HepG2 (cell line): ENCODE results near the gene MC1R. TPM values are rescaled to one million over a fixed set of nuclear protein-coding genes. Genes with fewer than 3 reads are reported as not detected.

Experiments
- ATAC-seq: fragments of 200-7000 bp; cut with Tn5 transposase; 3 replicates; pipeline ENCODE4 v1.9.1; 2020; ENCODE audit warnings: mild to moderate bottlenecking, moderate library complexity
- BruUV-seq: library from RNA; stranded (reverse); fragments of 400-500 nt; replicated peaks from 2 replicates; lab custom pipeline; 2021; lab: Mats Ljungman, UMichigan
- CTCF ChIA-PET: fragments of 300-600 bp; formaldehyde crosslinking; extraction: SDS; loops from one replicate; lab custom pipeline; 2021; ENCODE audit warnings: low total read pairs, inconsistent platforms, low intra/inter-chr PET ratio; lab: Yijun Ruan, JAX
- POLR2A ChIA-PET: fragments of 350-600 bp; sonication (Branson Sonifier 250); formaldehyde crosslinking; loops from one replicate; lab custom pipeline; 2020; ENCODE audit warnings: antibody characterized with exemption, inconsistent platforms; lab: Yijun Ruan, JAX
- DNase-seq: peaks from one replicate; pipeline ENCODE4 v3.0.0-alpha.2; 2015; ENCODE audit warnings: low spot score
- FAIRE-seq: peaks from 3 replicates; lab custom pipeline; 2011; peaks lifted over from hg19 to GRCh38; lab: Jason Lieb, UNC
- H2AFZ ChIP-seq: one replicate; pipeline ENCODE4 v1.6.1; 2011; ENCODE audit warnings: low read length, inconsistent platforms
- H3K27ac ChIP-seq: fragments of 300-600 bp; 3 replicates; pipeline ENCODE4 v1.8.0; 2011; ENCODE audit warnings: mixed run types, mild to moderate bottlenecking, mixed read lengths, low read length, inconsistent platforms; ENCODE audit not compliant: insufficient read depth; ENCODE audit errors: extremely low read length
- H3K27me3 ChIP-seq, 2 experiments: fragments of 200-600 bp in 1 of 2; 2 replicates in 1 of 2; 3 replicates in 1 of 2; pipeline versions ENCODE4 v1.6.0 to v1.8.0; 2011; ENCODE audit warnings: low read length in 2 of 2, mild to moderate bottlenecking in 2 of 2, moderate library complexity in 2 of 2, inconsistent platforms in 1 of 2; ENCODE audit not compliant: insufficient read depth in 2 of 2, control insufficient read depth in 1 of 2
- H3K36me3 ChIP-seq, 2 experiments: fragments of 200-600 bp in 1 of 2; replicated peaks in 1 of 2; 2 replicates in 1 of 2; 3 replicates in 1 of 2; pipeline versions ENCODE4 v1.5.1 to v1.8.0; 2011; ENCODE audit warnings: low read length in 2 of 2, inconsistent platforms in 1 of 2; ENCODE audit not compliant: insufficient read depth in 2 of 2, control insufficient read depth in 1 of 2
- H3K4me1 ChIP-seq: 2 replicates; pipeline ENCODE4 v1.5.1; 2012; ENCODE audit warnings: low read length, inconsistent platforms; ENCODE audit not compliant: insufficient read depth
- H3K4me2 ChIP-seq: 2 replicates; pipeline ENCODE4 v1.6.0; 2011; ENCODE audit warnings: low read depth, low read length, inconsistent platforms
- H3K4me3 ChIP-seq, 3 experiments: fragments of 200-600 bp in 1 of 3; sonication (generic), shearing (Covaris generic) in 1 of 3; replicated peaks in 1 of 3; 2 replicates each; pipeline ENCODE4 v1.5.1; 2011 to 2016; ENCODE audit warnings: low read length in 3 of 3, inconsistent platforms in 2 of 3, low read depth in 2 of 3, mild to moderate bottlenecking in 2 of 3, control low read depth in 1 of 3, mixed read lengths in 1 of 3; ENCODE audit not compliant: insufficient read depth in 1 of 3
- H3K79me2 ChIP-seq: one replicate; pipeline ENCODE4 v1.6.1; 2011; ENCODE audit warnings: low read length, inconsistent platforms; ENCODE audit not compliant: insufficient read depth
- H3K9ac ChIP-seq: 2 replicates; pipeline ENCODE4 v1.6.0; 2011; ENCODE audit warnings: mild to moderate bottlenecking, low read depth, low read length, inconsistent platforms; ENCODE audit not compliant: insufficient read depth
- H3K9me3 ChIP-seq: 2 replicates; pipeline ENCODE4 v1.5.1; 2012; ENCODE audit warnings: mild to moderate bottlenecking, low read length
- H4K20me1 ChIP-seq: 2 replicates; pipeline ENCODE4 v1.6.0; 2011; ENCODE audit warnings: inconsistent platforms, mild to moderate bottlenecking, low read length, moderate library complexity; ENCODE audit not compliant: insufficient read depth
- AGO2 ChIP-seq: fragments of 200-400 bp; formaldehyde crosslinking; optimal IDR thresholded peaks from 2 replicates; pipeline ENCODE3; 2017; ENCODE audit warnings: mild to moderate bottlenecking, low read depth, low read length, moderate library complexity
- ATF1 ChIP-seq: IDR thresholded peaks from 2 replicates; pipeline ENCODE4 v1.6.1; 2016; ENCODE audit warnings: mild to moderate bottlenecking, control low read depth
- FOXP4 ChIP-seq: sonication (generic); formaldehyde crosslinking; IDR thresholded peaks from 2 replicates; pipeline ENCODE4 v1.4.0; 2020; ENCODE audit warnings: missing genetic modification reagents
- KLF13 ChIP-seq: sonication (generic); formaldehyde crosslinking; IDR thresholded peaks from 2 replicates; pipeline ENCODE4 v1.4.0; 2020; ENCODE audit warnings: mild to moderate bottlenecking, missing genetic modification reagents
- PAF1 ChIP-seq: IDR thresholded peaks from 2 replicates; pipeline ENCODE4 v1.6.1; 2016; ENCODE audit warnings: missing genetic modification reagents, missing compliant biosample characterization
- POLR2A ChIP-seq, 2 experiments: IDR thresholded peaks; 2 replicates each; pipeline ENCODE4 v1.6.1; 2011; ENCODE audit warnings: low read depth in 2 of 2, low read length in 2 of 2, mild to moderate bottlenecking in 1 of 2, moderate library complexity in 1 of 2; ENCODE audit not compliant: insufficient read depth in 1 of 2
- ZNF343 ChIP-seq: sonication (generic); formaldehyde crosslinking; IDR thresholded peaks from 2 replicates; pipeline ENCODE4 v1.4.0; 2020; ENCODE audit warnings: mild to moderate bottlenecking, missing genetic modification reagents
- ZNF747 ChIP-seq: sonication (generic); formaldehyde crosslinking; IDR thresholded peaks from 2 replicates; pipeline ENCODE4 v1.8.1; 2023; ENCODE audit warnings: missing genetic modification reagents, mild to moderate bottlenecking, borderline replicate concordance
- WGBS: methylation state at CpG from one replicate; pipeline ENCODE4 v1.1.6; 2017; ENCODE audit warnings: low lambda C conversion rate; 5-methylcytosine and 5-hydroxymethylcytosine counted together
- in situ Hi-C: cut with HindIII; loops from 2 replicates; pipeline ENCODE4 v1.10.0; 2017; ENCODE audit warnings: low pct_unique_long_range_greater_than_20kb; ENCODE audit not compliant: extremely low pct_ligation_motif_present
- intact Hi-C: fragments of 100-400 bp; cut with micrococcal nuclease; formaldehyde crosslinking; loops from one replicate; pipeline ENCODE4 v1.10.0; 2022; ENCODE audit not compliant: unreplicated experiment
- polyA plus RNA-seq, 8 experiments: library from polyadenylated mRNA; depleted of rRNA in 3 of 8; stranded (reverse) in 7 of 8; unstranded in 1 of 8; fragments of >200 nt; fragmentation: Illumina TruSeq in 4 of 8; extraction: Trizol in 4 of 8; gene quantifications; 2 replicates each; pipeline versions ENCODE4 v1.2.1 to v1.2.3, GENCODE V29; 2011 to 2016; ENCODE audit warnings: low read depth in 4 of 8, missing spikeins in 1 of 8, mixed read lengths in 1 of 8; ENCODE audit not compliant: insufficient read depth in 1 of 8
- total RNA-seq, 5 experiments: library from RNA; depleted of rRNA; stranded (reverse); fragments of >200 nt; fragmentation: Illumina TruSeq; extraction: Trizol; gene quantifications; 2 replicates each; pipeline ENCODE4 v1.2.3, GENCODE V29; 2016; ENCODE audit warnings: low read depth in 1 of 5
- TF ChIP-seq, protein P1 (sequence below): sonication (generic); formaldehyde crosslinking; IDR thresholded peaks from 2 replicates; pipeline ENCODE4 v1.5.0; 2020; ENCODE audit warnings: mild to moderate bottlenecking, low read depth, missing genetic modification reagents, borderline replicate concordance
- TF ChIP-seq, protein P2 (sequence below): sonication (generic); formaldehyde crosslinking; IDR thresholded peaks from 2 replicates; pipeline ENCODE4 v1.9.0; 2022; ENCODE audit warnings: missing genetic modification reagents, mild to moderate bottlenecking, borderline replicate concordance

Gene MC1R
- total and polyA plus RNA-seq, 2 of the 13 experiments (the other 11 are each of a cell fraction or from before 2014, with no cell fraction given) = 9.1 to 14.8 TPM

DNA sequence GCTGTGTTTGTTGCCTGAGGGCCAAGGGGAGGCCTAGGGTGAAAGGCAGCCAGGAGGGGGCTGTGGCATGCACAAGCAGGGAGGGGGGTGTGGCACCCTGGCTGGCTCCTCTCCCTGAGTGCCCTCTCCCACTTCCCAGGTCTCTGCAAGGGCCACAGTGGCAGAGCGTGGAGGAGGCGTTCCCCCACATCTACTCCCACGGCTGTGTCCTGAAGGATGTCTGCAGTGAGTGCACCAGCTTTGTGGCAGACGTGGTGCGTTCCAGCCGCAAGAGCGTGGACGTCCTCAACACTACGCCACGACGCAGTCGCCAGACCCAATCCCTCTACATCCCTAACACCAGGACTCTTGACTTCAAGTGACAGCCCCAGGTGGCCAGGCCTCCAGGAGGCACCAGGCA, 48.8 kb upstream of the MC1R start:
- peaks cover 10% of the 10 kb centered on the region for H3K9me3 ChIP-seq
- peaks cover 6% of the 10 kb centered on the region; the same call in 1 of the 2 replicates for H4K20me1 ChIP-seq
- WGBS = 96% methylated on average over 12 of the region's 12 CpGs
- no peak overlapping the region for H3K4me3 ChIP-seq
- no TSS peak for BruUV-seq
- H3K79me2 ChIP-seq = peaks cover 8% of the 10 kb centered on the region
- CTCF ChIA-PET = no interaction called here
- ATAC-seq = no peak
- TF ChIP-seq ZNF343 (CRISPR knock-in tag) (0 out of 2 replicates have a peak, but pooled peaks have one; percentile 28), ZNF747 (no peak), FOXP4 (CRISPR knock-in tag) (no peak), PAF1 (peak; percentile 75; the same call in 1 of the 2 replicates), POLR2A (IDR thresholded peaks at IDR 0.05; ENCODE audit: insufficient read depth in 1 of 2, low read depth in 2 of 2, low read length in 2 of 2) (peak in 1 of 2 experiments; percentile 47; a peak in 1 of 4 replicates), ATF1 (CRISPR knock-in tag) (no peak), KLF13 (CRISPR knock-in tag) (0 out of 2 replicates have a peak, but pooled peaks have one; percentile 51), AGO2 (peak; percentile 63)
- TF ChIP-seq, protein P1, sequence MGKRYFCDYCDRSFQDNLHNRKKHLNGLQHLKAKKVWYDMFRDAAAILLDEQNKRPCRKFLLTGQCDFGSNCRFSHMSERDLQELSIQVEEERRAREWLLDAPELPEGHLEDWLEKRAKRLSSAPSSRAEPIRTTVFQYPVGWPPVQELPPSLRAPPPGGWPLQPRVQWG = no peak
- TF ChIP-seq, protein P2, sequence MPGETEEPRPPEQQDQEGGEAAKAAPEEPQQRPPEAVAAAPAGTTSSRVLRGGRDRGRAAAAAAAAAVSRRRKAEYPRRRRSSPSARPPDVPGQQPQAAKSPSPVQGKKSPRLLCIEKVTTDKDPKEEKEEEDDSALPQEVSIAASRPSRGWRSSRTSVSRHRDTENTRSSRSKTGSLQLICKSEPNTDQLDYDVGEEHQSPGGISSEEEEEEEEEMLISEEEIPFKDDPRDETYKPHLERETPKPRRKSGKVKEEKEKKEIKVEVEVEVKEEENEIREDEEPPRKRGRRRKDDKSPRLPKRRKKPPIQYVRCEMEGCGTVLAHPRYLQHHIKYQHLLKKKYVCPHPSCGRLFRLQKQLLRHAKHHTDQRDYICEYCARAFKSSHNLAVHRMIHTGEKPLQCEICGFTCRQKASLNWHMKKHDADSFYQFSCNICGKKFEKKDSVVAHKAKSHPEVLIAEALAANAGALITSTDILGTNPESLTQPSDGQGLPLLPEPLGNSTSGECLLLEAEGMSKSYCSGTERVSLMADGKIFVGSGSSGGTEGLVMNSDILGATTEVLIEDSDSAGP (CRISPR knock-in tag) = 0 out of 2 replicates have a peak, but pooled peaks have one; percentile 36
- peaks cover 23% of the 10 kb centered on the region for H3K4me1 ChIP-seq
- no peak for FAIRE-seq
- no peak overlapping the region for H2AFZ ChIP-seq
- in situ Hi-C loops = no loop called here
- POLR2A ChIA-PET = no interaction called here
- H3K27me3 ChIP-seq = no peaks in the 10 kb centered on the region
- H3K36me3 ChIP-seq = peaks cover 3 to 6% of the 10 kb centered on the region in 2 experiments
- intact Hi-C loops = loop anchor here (5.0 kb wide), 2 partner anchors 33 to 53 kb away; partner anchors contain the start of gene FANCA
- H3K27ac ChIP-seq = no peak overlapping the region
- H3K4me2 ChIP-seq = no peak overlapping the region
- no peak for DNase-seq
- H3K9ac ChIP-seq = no peak overlapping the region
